Fibroblast of upper back skin (primary cell): ENCODE measurements around the gene THAP11.

Experiments
- DNase-seq: peaks from one replicate; pipeline ENCODE4 v3.0.0-alpha.2; 2013

Gene THAP11

GRCh38 chr16:67841816-67842508, at the start of gene THAP11:
Gene THAP11 (plus strand): TSS chr16:67842320. CDS start chr16:67842555, 235 bp downstream.
- DNase-seq, result peak; percentile 94

DNA sequence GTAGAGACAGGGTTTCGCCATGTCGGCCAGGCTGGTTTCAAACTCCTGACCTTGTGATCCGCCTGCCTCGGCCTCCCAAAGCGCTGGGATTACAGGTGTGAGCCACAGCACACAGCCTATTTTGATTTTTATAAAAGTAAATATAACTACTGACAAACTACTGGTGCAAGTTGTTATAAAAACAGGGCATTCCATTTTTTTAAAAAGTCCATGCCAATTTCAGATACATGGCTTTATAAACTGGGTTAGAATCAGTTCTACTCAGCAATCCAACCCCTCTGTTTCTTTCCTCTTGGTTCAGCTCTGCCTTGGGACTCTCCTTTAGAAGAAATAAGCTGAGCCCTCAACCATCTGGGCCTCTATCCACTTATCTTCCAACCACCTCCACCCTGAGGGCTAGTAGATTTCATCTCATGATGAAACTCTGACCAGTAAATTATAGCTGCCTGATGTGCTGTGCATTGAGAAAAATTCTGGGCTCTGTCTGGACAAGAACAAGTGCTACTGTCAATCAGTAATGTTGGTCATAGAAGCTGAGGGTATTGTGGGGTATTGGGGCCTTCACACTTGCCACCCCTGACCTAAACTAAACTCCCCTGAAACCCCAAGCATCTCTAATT, 45.9 kb upstream of the THAP11 start:
- DNase-seq, result no peak

- DNase-seq, result no peak
These were observed 41.7 kb upstream of the THAP11 start for GRCh38 chr16:67800338-67800926.

DNA sequence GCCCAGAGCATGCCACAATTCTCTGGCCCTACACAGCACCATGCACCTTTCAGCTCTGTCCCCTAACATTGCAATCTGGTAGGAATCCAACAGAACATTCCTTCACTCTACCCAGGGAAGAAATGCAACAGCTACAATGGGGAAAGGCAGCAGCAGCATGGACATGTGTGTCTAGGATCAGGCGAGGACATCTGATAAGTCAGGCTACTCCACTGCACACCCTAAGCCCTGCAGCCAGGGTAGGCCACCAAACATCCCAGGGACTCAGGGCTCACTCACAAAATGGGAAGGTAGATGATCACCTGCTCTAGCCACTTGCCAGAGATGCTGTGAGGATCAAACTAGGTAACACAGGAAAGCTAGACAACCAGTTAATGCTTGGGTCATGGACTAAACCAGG, 40.9 kb upstream of the THAP11 start:
- no peak for DNase-seq

- DNase-seq, result no peak
These were observed 40.2 kb upstream of the THAP11 start for GRCh38 chr16:67801883-67802282.

- no peak for DNase-seq
These were observed 38.2 kb upstream of the THAP11 start for GRCh38 chr16:67803894-67804293.

- no peak for DNase-seq
These were observed 37.1 kb upstream of the THAP11 start for GRCh38 chr16:67804853-67805542.

GRCh38 chr16:67805718-67806427, 36.2 kb upstream of the THAP11 start:
- DNase-seq, result no peak

DNA sequence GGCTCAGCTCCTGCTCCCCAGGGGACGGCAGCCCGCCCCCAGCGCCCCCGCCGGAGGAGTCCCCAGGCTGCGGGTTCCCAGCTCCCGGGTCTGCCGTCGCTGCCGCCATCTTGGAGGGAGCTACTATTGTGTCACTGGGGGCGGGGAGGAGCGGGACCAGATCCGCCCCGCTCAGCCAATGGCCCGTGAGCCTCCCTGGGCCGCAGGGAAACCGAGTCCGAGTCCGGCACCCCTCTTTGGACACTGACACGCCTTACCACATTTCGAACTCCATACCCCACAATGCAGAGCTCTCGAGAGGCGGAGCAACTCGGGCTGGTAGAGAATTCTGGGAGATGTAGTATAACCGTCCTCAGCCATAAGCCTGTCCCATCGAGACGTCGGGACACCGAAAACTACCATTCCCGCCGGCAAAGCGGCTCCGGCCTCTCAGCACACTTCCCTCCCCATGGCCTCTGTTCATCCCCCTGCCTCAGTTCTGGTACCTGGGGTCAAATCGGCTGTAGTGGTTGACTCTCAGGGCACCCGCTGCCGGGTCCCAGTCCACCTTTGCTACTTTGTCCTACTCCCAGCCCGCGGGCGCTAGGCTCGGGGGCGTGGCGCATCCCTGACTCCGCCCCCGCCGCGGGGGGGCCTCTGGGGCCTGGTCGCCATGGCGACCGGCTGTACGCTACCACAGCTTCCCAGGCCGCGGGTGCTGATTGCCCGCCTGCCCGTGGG, 35.5 kb upstream of the THAP11 start, which contains the start of the genes RANBP10 and TSNAXIP1:
RANBP10 (minus strand) TSS at position 133 of the 720 bp plus-strand sequence; CDS start at position 109, 24 bp downstream.
TSNAXIP1 (plus strand) TSS at position 462 of the 720 bp plus-strand sequence. CDS start 261 bp downstream, outside the sequence.
- DNase-seq, result peak; percentile 100

GRCh38 chr16:67807148-67807682, 34.9 kb upstream of the THAP11 start:
- no peak for DNase-seq

DNA sequence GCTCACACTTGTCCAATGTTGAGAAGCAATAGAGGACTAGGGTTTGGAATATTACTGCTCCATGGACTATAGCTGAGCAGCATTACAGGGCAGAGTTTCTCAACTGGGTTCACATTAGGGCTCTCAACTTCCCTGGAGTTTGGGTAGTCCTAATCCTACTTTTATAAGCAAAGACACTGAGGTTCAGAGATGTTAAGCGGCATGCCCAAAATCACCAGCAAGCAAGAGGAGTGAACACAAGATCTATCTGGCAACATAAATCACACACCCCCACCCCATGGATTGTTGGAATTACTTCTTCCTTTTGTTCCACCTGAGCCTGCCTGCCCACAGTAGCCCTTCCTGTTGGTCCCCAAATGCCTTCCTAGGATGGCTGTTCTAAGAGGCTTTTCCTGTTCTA, 30.2 kb upstream of the THAP11 start:
- DNase-seq, result no peak

DNA sequence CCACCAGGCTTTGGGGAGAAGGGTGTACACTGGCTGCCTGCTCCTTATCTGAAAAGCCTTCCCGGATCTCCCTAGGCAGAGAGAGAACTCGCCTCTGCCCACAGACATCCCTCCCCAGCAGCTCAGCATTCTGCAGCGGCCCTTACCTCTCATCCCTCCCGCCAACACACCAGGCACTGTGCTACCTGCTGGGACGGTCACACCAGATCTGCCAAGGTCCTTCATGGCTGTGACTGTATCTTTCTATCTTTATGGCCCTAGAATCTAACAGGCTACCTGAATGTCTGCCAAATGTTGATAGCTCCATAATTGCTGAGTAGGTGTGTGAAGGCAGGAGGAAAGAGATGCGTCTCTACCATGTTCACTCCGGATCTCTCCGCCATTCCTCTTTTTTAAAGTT, 27.6 kb upstream of the THAP11 start:
- no peak for DNase-seq

DNA sequence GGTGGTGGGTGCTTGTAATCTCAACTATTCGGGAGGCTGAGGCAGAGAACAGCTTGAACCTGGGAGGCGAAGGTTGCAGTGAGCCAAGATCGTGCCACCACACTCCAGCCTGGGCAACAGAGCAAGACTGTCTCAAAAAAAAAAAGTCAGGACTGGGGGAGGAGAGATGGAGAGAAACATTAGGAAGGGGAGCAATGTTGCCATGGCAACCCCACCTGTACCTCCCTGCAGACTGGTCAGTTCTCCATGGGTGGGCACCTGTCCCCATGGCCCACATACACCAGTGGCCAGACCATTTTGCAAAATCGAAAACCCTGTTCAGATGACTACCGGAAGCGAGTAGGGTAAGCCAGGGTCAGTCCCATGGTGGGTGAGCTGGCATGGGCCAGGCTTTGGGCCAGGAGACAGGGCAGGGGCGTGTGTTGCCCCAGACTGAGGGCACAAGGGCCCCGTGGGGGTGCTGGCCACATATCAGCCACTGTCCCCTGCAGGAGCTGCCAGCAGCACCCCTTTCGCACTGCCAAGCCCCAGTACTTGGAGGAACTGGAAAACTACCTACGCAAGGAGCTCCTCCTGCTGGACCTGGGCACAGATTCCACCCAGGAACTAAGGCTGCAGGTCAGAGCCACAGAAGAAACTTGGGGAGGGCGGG, 21.4 kb upstream of the THAP11 start:
- no peak for DNase-seq

GRCh38 chr16:67822511-67822910, 19.6 kb upstream of the THAP11 start:
- DNase-seq, result no peak

DNA sequence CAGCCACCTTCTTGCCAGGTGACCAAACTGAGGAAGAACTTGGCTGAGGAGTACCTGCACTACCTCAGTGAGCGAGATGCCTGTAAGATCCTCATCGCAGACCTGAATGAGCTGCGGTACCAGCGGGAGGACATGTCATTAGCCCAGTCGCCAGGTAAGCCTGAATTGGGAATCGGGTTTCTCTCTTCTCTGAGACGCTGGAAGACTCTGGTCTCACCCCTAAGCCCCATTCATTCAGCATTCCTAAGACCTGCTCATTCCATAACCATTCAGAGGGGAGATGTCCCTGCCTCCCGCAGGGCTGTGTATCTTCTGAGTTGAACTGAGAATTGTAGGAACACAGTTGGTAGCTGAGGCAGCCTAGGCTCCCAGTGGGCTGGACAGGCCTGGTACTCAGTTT, 17.0 kb upstream of the THAP11 start:
- no peak for DNase-seq

DNA sequence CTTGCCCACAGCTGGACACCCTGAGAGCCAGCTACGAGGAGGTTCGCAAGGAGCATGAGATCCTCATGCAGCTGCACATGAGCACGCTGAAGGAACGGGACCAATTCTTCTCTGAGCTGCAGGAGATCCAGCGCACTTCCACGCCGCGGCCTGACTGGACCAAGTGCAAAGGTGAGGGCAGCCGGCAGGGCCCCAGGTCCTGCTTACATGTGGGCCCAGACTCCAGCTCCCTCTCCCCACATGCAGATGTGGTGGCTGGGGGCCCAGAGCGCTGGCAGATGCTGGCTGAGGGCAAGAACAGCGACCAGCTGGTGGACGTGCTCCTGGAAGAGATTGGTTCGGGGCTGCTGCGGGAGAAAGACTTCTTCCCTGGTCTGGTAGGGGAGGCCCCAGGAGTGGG, 16.2 kb upstream of the THAP11 start:
- no peak for DNase-seq

DNA sequence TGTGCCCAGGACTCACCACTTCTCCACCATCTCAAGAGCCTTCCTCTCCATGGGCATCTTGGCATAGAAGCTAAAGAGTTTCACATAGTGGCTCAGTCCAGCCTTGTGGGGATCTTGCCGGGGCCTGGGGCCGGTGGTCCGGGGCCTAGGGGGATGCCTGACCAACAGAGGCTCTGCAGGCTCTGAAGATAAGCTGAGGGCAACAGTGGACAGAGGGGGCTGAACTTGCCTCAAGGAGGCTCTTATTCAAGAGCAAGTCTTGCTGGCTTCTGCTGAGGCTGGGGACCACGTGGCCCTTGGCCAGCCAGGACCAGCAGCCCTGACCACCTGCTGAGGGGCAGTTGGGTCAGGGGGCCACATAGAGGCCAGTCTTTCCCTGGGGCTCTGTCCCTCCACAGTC, 13.5 kb upstream of the THAP11 start:
- DNase-seq, result no peak

- peak; percentile 62 for DNase-seq
These were observed 9.1 kb upstream of the THAP11 start for GRCh38 chr16:67833030-67833414.

DNA sequence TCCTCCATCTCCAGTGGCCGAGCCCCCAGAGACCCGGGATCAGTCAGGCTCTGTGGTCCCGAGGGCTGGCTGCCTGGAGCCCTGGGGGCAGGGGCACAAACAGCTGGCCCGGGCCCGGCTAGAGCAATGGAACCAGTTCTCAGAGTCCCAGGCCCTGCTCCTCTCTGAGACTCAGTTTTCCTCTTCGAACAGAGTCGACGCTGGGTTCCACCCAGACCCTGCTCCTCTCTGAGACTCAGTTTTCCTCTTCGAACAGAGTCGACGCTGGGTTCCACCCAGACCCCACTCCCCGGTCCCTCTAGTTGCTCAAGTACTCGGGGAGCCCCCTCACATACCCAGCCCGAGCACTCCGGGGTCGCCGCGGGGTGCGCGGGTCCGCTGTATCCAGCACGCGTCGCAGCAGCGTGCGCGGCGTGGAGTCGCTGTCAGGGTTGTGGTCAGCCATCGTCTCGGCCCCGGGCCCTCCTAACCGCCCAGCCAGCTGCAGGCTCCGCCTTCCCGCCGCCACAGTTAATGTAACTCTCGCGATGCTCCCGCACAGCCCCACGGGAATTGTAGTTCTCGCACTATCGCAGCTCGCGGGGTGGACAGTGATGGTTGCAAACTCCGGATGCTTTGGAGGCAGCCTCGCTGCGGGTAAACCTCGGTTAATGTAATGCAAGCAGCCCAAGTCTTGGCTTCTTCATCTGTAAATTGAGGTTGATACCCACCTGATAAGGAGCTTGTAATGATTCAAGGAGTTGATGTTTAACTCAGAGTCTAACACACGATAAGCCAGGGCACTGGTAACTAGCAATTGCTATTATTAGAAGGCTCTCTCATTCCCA, 8.5 kb upstream of the THAP11 start:
- peak; percentile 89 for DNase-seq

DNA sequence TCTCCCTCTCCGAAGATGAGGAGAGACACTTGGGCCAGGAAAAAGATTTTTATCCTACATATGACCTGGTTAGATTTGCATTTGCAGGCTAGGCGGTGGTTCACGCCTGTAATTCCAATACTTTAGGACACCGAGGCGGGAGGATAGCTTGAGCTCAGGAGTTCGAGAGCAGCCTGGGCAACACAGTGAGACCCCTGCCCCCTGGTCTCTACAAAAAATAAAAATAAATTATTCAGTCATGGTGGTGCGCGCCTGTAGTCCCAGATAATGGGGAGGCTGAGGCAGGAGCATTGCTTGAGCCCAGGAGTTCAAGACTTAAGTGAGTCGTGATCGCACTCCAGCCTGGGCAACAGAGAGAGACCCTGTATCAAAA, 7.9 kb upstream of the THAP11 start:
- DNase-seq, result no peak
